ENCODE measurements around the gene ACOX1. TPM values are rescaled to one million over a fixed set of nuclear protein-coding genes. Genes with fewer than 3 reads are reported as not detected.

The ACOX1 gene
- total and polyA plus RNA-seq, 2 of the 13 experiments (the other 11 are each of a cell fraction or from before 2014, with no cell fraction given), result 86.4 to 120 TPM

DNA sequence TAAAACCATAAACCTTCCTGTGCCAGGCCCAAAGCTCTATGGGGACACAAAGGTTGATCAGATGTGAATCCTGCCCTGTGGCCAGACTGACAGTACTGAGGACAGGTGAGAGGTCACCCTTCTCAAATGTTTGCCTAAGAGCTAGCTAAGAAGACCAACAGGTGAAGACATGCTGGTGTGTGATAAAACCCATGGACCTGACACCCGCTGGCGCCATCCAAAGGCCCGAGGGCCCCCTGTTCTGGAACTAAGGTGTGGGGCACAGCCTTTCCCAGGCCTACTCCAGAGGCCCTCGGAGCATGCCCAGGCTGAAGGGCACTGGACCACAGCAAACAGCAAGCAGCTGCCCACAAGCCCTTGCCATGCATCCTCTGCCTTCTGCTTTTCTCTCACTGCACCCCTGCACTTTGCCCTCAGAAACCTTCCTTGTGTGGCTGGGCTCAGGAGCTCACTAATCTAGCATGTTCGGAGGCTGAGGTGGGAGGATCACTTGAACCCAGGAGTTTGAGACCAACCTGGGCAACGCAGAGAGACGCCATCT lies 16.5 kb upstream of the ACOX1 start (continued):
- TF ChIP-seq, protein P1, sequence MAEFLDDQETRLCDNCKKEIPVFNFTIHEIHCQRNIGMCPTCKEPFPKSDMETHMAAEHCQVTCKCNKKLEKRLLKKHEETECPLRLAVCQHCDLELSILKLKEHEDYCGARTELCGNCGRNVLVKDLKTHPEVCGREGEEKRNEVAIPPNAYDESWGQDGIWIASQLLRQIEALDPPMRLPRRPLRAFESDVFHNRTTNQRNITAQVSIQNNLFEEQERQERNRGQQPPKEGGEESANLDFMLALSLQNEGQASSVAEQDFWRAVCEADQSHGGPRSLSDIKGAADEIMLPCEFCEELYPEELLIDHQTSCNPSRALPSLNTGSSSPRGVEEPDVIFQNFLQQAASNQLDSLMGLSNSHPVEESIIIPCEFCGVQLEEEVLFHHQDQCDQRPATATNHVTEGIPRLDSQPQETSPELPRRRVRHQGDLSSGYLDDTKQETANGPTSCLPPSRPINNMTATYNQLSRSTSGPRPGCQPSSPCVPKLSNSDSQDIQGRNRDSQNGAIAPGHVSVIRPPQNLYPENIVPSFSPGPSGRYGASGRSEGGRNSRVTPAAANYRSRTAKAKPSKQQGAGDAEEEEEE (CRISPR knock-in tag; IDR thresholded peaks at IDR 0.05; ENCODE audit: borderline replicate concordance), result no peak
- no peak for TF ChIP-seq JUNB (CRISPR knock-in tag; IDR thresholded peaks at IDR 0.05; ENCODE audit: borderline replicate concordance)
- TF ChIP-seq, protein P2, sequence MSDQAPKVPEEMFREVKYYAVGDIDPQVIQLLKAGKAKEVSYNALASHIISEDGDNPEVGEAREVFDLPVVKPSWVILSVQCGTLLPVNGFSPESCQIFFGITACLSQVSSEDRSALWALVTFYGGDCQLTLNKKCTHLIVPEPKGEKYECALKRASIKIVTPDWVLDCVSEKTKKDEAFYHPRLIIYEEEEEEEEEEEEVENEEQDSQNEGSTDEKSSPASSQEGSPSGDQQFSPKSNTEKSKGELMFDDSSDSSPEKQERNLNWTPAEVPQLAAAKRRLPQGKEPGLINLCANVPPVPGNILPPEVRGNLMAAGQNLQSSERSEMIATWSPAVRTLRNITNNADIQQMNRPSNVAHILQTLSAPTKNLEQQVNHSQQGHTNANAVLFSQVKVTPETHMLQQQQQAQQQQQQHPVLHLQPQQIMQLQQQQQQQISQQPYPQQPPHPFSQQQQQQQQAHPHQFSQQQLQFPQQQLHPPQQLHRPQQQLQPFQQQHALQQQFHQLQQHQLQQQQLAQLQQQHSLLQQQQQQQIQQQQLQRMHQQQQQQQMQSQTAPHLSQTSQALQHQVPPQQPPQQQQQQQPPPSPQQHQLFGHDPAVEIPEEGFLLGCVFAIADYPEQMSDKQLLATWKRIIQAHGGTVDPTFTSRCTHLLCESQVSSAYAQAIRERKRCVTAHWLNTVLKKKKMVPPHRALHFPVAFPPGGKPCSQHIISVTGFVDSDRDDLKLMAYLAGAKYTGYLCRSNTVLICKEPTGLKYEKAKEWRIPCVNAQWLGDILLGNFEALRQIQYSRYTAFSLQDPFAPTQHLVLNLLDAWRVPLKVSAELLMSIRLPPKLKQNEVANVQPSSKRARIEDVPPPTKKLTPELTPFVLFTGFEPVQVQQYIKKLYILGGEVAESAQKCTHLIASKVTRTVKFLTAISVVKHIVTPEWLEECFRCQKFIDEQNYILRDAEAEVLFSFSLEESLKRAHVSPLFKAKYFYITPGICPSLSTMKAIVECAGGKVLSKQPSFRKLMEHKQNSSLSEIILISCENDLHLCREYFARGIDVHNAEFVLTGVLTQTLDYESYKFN (CRISPR knock-in tag; conservative IDR thresholded peaks at IDR 0.05), result peak; percentile 56
- no peak for TF ChIP-seq ZNF776 (CRISPR knock-in tag; IDR thresholded peaks at IDR 0.05)
- peak; percentile 20; the same call in 1 of the 2 replicates for TF ChIP-seq HNF4G (IDR thresholded peaks at IDR 0.05; ENCODE audit: borderline replicate concordance, low read depth, low read length)
- no peak for TF ChIP-seq HNF4G (CRISPR knock-in tag; IDR thresholded peaks at IDR 0.05; ENCODE audit: borderline replicate concordance, low read depth)
- no peak for TF ChIP-seq ZNF530 (CRISPR knock-in tag; IDR thresholded peaks at IDR 0.05; ENCODE audit: low read depth)
- TF ChIP-seq TCF7L2 (IDR thresholded peaks at IDR 0.05; ENCODE audit: low read depth, low read length), result no peak
- TF ChIP-seq, protein P3, sequence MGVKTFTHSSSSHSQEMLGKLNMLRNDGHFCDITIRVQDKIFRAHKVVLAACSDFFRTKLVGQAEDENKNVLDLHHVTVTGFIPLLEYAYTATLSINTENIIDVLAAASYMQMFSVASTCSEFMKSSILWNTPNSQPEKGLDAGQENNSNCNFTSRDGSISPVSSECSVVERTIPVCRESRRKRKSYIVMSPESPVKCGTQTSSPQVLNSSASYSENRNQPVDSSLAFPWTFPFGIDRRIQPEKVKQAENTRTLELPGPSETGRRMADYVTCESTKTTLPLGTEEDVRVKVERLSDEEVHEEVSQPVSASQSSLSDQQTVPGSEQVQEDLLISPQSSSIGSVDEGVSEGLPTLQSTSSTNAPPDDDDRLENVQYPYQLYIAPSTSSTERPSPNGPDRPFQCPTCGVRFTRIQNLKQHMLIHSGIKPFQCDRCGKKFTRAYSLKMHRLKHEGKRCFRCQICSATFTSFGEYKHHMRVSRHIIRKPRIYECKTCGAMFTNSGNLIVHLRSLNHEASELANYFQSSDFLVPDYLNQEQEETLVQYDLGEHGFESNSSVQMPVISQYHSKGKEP (CRISPR knock-in tag; IDR thresholded peaks at IDR 0.05), result no peak
- TF ChIP-seq HIVEP1 (CRISPR knock-in tag; IDR thresholded peaks at IDR 0.05), result no peak
- no peak for TF ChIP-seq CC2D1A (CRISPR knock-in tag; IDR thresholded peaks at IDR 0.05)
- TF ChIP-seq ZNF724P (CRISPR knock-in tag; IDR thresholded peaks at IDR 0.05; ENCODE audit: borderline replicate concordance), result peak; percentile 56; the same call in 1 of the 2 replicates
- TF ChIP-seq, protein P4, sequence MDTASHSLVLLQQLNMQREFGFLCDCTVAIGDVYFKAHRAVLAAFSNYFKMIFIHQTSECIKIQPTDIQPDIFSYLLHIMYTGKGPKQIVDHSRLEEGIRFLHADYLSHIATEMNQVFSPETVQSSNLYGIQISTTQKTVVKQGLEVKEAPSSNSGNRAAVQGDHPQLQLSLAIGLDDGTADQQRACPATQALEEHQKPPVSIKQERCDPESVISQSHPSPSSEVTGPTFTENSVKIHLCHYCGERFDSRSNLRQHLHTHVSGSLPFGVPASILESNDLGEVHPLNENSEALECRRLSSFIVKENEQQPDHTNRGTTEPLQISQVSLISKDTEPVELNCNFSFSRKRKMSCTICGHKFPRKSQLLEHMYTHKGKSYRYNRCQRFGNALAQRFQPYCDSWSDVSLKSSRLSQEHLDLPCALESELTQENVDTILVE (CRISPR knock-in tag; IDR thresholded peaks at IDR 0.05), result no peak
- no peak for TF ChIP-seq ZFP90 (CRISPR knock-in tag; IDR thresholded peaks at IDR 0.05; ENCODE audit: borderline replicate concordance)
- TF ChIP-seq ZBTB1 (CRISPR knock-in tag; IDR thresholded peaks at IDR 0.05; ENCODE audit: borderline replicate concordance), result no peak
- no peak for TF ChIP-seq ZNF510 (CRISPR knock-in tag; IDR thresholded peaks at IDR 0.05; ENCODE audit: low read depth)
- TF ChIP-seq, protein P5, sequence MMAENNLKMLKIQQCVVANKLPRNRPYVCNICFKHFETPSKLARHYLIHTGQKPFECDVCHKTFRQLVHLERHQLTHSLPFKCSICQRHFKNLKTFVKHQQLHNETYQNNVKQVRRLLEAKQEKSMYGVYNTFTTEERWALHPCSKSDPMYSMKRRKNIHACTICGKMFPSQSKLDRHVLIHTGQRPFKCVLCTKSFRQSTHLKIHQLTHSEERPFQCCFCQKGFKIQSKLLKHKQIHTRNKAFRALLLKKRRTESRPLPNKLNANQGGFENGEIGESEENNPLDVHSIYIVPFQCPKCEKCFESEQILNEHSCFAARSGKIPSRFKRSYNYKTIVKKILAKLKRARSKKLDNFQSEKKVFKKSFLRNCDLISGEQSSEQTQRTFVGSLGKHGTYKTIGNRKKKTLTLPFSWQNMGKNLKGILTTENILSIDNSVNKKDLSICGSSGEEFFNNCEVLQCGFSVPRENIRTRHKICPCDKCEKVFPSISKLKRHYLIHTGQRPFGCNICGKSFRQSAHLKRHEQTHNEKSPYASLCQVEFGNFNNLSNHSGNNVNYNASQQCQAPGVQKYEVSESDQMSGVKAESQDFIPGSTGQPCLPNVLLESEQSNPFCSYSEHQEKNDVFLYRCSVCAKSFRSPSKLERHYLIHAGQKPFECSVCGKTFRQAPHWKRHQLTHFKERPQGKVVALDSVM (CRISPR knock-in tag; IDR thresholded peaks at IDR 0.05), result peak; percentile 80; the same call in 1 of the 2 replicates
- TF ChIP-seq KMT2A (CRISPR knock-in tag; IDR thresholded peaks at IDR 0.05), result no peak
